Suprapubic skin (tissue), 4 donors: ENCODE measurements around the gene PGAP3. TPM values are rescaled to one million over a fixed set of nuclear protein-coding genes. Genes with fewer than 3 reads are reported as not detected.

Experiments
- DNase-seq, 2 donors: peaks; one replicate each; pipeline ENCODE4 v3.0.0-alpha.2; 2019; ENCODE audit warnings: low spot score in 2 of 2
- H3K27ac ChIP-seq: fragments of 200-600 bp; sonication (generic); one replicate; pipeline ENCODE4 v1.5.1; 2019
- H3K27me3 ChIP-seq: fragments of 200-600 bp; sonication (generic); one replicate; pipeline ENCODE4 v1.5.1; 2019
- H3K36me3 ChIP-seq: fragments of 200-600 bp; sonication (generic); one replicate; pipeline ENCODE4 v1.5.1; 2019
- H3K4me1 ChIP-seq: fragments of 200-600 bp; sonication (generic); one replicate; pipeline ENCODE4 v1.5.1; 2019
- H3K4me3 ChIP-seq: fragments of 200-600 bp; sonication (generic); one replicate; pipeline ENCODE4 v1.5.1; 2019; ENCODE audit warnings: mild to moderate bottlenecking
- H3K9me3 ChIP-seq: fragments of 200-600 bp; sonication (generic); one replicate; pipeline ENCODE4 v1.5.1; 2019
- EP300 ChIP-seq: sonication (generic); formaldehyde crosslinking; IDR thresholded peaks from one replicate; pipeline ENCODE4 v1.6.1; 2017; ENCODE audit warnings: antibody characterized with exemption
- POLR2A ChIP-seq, 2 donors: fragments of 450-650 bp; IDR thresholded peaks; one replicate each; pipeline ENCODE4 v1.6.1; 2017; ENCODE audit warnings: antibody characterized with exemption in 2 of 2, mild to moderate bottlenecking in 2 of 2, moderate library complexity in 2 of 2
- POLR2AphosphoS5 ChIP-seq, 3 donors: sonication (generic); formaldehyde crosslinking; IDR thresholded peaks; one replicate each; pipeline ENCODE4 v1.6.1; 2017; ENCODE audit warnings: antibody characterized with exemption in 3 of 3
- WGBS: methylation state at CpG from one replicate; pipeline ENCODE4 v1.1.5; 2018; 5-methylcytosine and 5-hydroxymethylcytosine counted together
- total RNA-seq, 4 donors: library from RNA; depleted of rRNA; stranded (reverse); fragments of >200 nt; gene quantifications; one replicate each; pipeline ENCODE4 v1.1.0, GENCODE V29; 2016
- TF ChIP-seq, protein P1 (sequence below), 2 donors: fragments of 200-600 bp in 1 of 2; fragments of 450-650 bp in 1 of 2; sonication (generic) in 1 of 2; IDR thresholded peaks; one replicate each; pipeline ENCODE4 v1.5.1; 2016 to 2019; ENCODE audit warnings: antibody characterized with exemption in 2 of 2, mild to moderate bottlenecking in 1 of 2, moderate library complexity in 1 of 2

PGAP3 gene, protein sequence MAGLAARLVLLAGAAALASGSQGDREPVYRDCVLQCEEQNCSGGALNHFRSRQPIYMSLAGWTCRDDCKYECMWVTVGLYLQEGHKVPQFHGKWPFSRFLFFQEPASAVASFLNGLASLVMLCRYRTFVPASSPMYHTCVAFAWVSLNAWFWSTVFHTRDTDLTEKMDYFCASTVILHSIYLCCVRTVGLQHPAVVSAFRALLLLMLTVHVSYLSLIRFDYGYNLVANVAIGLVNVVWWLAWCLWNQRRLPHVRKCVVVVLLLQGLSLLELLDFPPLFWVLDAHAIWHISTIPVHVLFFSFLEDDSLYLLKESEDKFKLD
- total RNA-seq: 10 to 100 TPM; 25.7 to 41.5 (median 32.7) TPM

DNA sequence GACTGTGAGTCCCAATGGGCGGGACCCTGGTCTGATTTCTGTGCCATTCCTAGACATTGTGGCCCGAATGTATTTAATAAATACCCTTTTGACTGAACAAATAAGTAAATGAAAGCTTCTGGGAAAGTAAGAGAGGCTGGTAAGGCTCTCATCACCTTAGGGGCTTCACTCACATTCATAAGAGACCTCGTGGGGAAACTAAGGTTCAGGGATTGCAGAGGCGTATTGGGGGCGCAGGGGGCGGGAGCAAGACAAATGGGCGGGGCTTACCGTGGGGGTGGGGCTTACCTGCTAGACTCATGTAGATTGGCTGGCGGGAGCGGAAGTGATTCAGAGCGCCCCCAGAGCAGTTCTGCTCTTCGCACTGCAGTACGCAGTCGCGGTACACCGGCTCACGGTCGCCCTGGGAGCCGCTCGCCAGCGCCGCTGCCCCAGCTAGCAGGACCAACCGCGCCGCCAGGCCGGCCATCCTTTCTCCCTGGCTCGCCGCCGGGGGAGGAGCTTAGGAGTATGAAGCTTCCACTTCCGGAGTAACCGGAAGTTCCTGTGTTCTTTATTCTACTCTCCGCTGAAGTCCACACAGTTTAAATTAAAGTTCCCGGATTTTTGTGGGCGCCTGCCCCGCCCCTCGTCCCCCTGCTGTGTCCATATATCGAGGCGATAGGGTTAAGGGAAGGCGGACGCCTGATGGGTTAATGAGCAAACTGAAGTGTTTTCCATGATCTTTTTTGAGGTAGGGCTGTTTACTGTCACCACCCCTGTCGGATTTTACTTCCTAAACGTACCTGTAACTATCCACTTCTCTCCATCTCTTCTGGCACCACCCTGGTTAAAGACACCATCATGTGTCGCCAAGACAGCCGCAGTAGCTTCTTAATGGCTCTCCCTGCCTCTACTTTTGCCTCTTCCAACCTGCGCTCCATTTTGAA, at the start of gene PGAP3:
Gene PGAP3 (minus strand): TSS at position 512 of the 929 bp plus-strand sequence. CDS start 43 bp downstream, at position 469.
- Histone ChIP-seq H3K27ac (peak within 1 kb of the TSS; percentile 92), H3K4me1 (peaks cover 15% of the 10 kb centered on the region), H3K9me3 (no peaks in the 10 kb centered on the region), H3K27me3 (no peaks in the 10 kb centered on the region), H3K4me3 (peak within 1 kb of the TSS; percentile 85), H3K36me3 (peaks cover 23% of the 10 kb centered on the region)
- TF ChIP-seq EP300 (no peak), POLR2A (IDR thresholded peaks at IDR 0.05) (peak in 1 of 2 donors; percentile 43), POLR2AphosphoS5 (IDR thresholded peaks at IDR 0.05) (peak in 1 of 3 donors; percentile 36)
- peak; percentile 81 to 93 for DNase-seq
- WGBS: 2% methylated on average over 42 of the region's 45 CpGs

DNA sequence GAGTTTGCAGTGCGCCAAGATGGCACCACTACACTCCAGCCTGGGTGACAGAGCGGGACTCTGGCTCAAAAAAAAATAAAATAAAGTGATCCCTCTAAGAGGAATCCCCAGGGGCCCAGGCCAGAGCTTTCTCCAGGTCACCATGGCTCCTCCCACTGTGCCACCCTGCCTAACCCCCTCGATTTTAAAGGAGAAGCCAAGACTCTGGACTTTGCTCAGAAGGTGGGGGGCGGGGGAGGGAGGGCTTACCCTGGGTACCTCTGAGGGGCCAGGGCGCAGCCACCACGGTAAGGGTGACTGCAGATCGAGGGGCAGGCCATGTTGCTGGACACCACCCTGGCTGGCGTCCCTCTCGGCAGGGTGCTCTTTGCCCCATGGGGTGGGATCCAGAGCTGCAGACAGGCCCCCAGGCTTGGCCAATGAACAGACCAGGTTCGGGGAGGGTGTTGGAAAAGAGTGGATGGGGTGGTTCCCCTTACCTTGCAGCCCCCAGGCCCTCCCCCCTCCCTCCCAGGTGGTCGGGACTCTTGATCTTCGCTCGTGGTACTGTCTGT, 49.4 kb upstream of the PGAP3 start:
- no peaks in the 10 kb centered on the region for H3K36me3 ChIP-seq
- peaks cover 48% of the 10 kb centered on the region for H3K4me1 ChIP-seq
- peak overlapping the region; percentile 56 for H3K4me3 ChIP-seq
- peak overlapping the region; percentile 96 for H3K27ac ChIP-seq
- no peaks in the 10 kb centered on the region for H3K9me3 ChIP-seq
- 48% methylated on average over 11 of the region's 13 CpGs for WGBS
- peaks cover 39% of the 10 kb centered on the region for H3K27me3 ChIP-seq
- TF ChIP-seq, protein P1, sequence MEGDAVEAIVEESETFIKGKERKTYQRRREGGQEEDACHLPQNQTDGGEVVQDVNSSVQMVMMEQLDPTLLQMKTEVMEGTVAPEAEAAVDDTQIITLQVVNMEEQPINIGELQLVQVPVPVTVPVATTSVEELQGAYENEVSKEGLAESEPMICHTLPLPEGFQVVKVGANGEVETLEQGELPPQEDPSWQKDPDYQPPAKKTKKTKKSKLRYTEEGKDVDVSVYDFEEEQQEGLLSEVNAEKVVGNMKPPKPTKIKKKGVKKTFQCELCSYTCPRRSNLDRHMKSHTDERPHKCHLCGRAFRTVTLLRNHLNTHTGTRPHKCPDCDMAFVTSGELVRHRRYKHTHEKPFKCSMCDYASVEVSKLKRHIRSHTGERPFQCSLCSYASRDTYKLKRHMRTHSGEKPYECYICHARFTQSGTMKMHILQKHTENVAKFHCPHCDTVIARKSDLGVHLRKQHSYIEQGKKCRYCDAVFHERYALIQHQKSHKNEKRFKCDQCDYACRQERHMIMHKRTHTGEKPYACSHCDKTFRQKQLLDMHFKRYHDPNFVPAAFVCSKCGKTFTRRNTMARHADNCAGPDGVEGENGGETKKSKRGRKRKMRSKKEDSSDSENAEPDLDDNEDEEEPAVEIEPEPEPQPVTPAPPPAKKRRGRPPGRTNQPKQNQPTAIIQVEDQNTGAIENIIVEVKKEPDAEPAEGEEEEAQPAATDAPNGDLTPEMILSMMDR (IDR thresholded peaks at IDR 0.05): no peak
- no peak for TF ChIP-seq EP300
- no peak for TF ChIP-seq POLR2AphosphoS5 (IDR thresholded peaks at IDR 0.05)
- no peak for TF ChIP-seq POLR2A (IDR thresholded peaks at IDR 0.05)
- DNase-seq: no peak

DNA sequence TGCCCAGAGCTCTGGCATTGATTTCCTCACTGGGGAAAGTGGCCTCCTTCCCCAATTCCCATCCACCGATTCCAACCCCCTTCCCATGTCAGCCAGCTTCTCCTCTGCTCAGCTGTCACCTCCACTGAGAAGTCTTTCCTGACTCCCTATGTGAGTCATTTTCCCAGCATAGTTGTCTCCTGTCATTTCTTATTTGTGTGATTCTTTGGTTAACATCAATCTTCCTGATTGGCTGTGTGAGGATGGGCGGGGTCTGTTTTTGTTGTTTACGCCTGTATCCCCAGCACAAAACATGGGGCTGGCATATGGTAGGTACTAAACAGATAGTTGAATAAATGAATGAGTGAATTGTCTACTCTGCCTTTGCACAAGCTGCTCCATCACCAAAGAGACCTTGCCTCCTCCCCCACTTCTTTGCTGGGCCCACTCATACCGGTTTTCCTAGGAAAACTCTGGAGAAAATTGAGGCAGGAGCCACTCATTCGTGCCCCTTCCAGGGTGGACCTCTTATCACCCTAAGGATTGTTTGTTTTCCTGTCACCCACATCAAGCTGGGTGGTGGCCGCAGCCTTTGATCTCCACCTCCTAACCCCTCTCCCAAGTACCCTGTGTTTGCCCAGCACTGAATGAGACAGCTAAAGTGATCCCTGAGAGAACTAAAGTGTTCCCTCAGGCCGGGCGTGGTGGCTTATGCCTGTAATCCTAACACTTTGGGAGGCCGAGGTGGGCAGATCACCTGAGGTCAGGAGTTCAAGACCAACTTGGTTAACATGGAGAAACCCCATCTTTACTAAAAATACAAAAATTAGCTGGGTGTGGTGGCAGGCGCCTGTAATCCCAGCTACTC, 48.7 kb upstream of the PGAP3 start:
- Histone ChIP-seq H3K27ac (no peak overlapping the region), H3K4me3 (no peak overlapping the region), H3K4me1 (peaks cover 45% of the 10 kb centered on the region), H3K27me3 (peaks cover 34% of the 10 kb centered on the region), H3K9me3 (no peaks in the 10 kb centered on the region), H3K36me3 (no peaks in the 10 kb centered on the region)
- DNase-seq: no peak
- WGBS: 79% methylated on average over 9 of the region's 10 CpGs
- TF ChIP-seq EP300: no peak
- TF ChIP-seq POLR2AphosphoS5 (IDR thresholded peaks at IDR 0.05): no peak
- TF ChIP-seq POLR2A (IDR thresholded peaks at IDR 0.05): no peak
- TF ChIP-seq, protein P1 (IDR thresholded peaks at IDR 0.05): no peak

DNA sequence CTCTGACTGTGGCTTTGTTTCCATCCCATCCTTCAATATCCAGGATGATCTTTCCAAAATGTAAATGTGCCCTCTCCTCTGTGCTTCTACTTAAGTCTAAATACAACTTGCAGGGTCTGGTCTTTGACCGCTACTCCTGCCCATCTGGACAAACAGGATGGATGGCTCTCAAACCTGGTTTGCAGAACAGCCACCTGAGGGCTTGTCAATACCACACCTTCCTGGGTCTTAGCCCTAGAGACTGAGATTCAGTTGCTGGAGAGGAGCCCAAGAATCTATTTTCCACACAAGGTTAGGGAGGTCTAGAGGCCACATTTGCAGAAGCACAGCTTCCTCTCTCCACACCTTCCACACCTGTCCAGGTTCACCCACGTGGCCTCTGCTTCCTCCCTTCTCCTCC, 48.0 kb upstream of the PGAP3 start:
- no peak for DNase-seq
- 74% methylated on average over 2 of the region's 2 CpGs for WGBS
- Histone ChIP-seq H3K9me3 (no peaks in the 10 kb centered on the region), H3K27ac (no peak overlapping the region), H3K4me3 (no peak overlapping the region), H3K36me3 (no peaks in the 10 kb centered on the region), H3K27me3 (peaks cover 27% of the 10 kb centered on the region), H3K4me1 (peaks cover 38% of the 10 kb centered on the region)
- no peak for TF ChIP-seq POLR2A (IDR thresholded peaks at IDR 0.05)
- no peak for TF ChIP-seq EP300
- TF ChIP-seq POLR2AphosphoS5 (IDR thresholded peaks at IDR 0.05): no peak
- TF ChIP-seq, protein P1 (IDR thresholded peaks at IDR 0.05): no peak

DNA sequence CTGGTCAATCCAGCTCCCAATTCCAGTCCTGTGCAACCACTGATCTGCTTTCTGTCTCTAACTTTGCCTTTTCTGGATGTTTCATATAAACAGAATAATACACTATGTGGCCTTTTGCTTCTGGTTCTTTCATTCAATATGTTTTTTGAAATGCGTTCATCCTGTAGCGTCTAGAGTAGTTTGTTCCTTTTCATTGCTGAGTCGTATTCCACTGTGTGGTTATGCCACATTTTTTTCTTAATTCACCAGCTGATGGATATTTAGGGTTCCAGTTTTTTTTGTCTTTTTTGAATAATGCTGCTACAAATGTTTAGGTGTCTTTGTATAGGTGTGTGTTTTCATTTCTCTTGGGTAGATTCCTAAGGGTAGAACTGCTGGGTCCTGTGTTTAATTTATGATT, 44.7 kb upstream of the PGAP3 start:
- Histone ChIP-seq H3K36me3 (peaks cover 12% of the 10 kb centered on the region), H3K4me3 (no peak overlapping the region), H3K4me1 (peaks cover 16% of the 10 kb centered on the region), H3K27me3 (peaks cover 6% of the 10 kb centered on the region), H3K9me3 (no peaks in the 10 kb centered on the region), H3K27ac (no peak overlapping the region)
- WGBS: 91% methylated on average over 3 of the region's 3 CpGs
- no peak for DNase-seq
- TF ChIP-seq POLR2AphosphoS5 (IDR thresholded peaks at IDR 0.05): no peak
- TF ChIP-seq, protein P1 (IDR thresholded peaks at IDR 0.05): no peak
- TF ChIP-seq POLR2A (IDR thresholded peaks at IDR 0.05): no peak
- TF ChIP-seq EP300: no peak
